Gastrocnemius medialis (tissue), 4 donors: ENCODE measurements around the gene CTIF. TPM values are rescaled to one million over a fixed set of nuclear protein-coding genes. Genes with fewer than 3 reads are reported as not detected.

Source experiments
- ATAC-seq, 2 donors: fragments of 150-250 bp; one replicate each; pipeline ENCODE4 v1.9.1; 2016
- DNase-seq, 2 donors: peaks; one replicate each; pipeline ENCODE4 v3.0.0-alpha.2; 2019
- H3K27ac ChIP-seq, 4 donors: fragments of 200-600 bp; sonication (generic); 1 replicate in 1 of 4; 2 replicates in 3 of 4; pipeline ENCODE4 v1.5.1; 2016 to 2018; ENCODE audit warnings: mild to moderate bottlenecking in 2 of 4, moderate library complexity in 1 of 4
- H3K27me3 ChIP-seq, 3 donors: fragments of 200-600 bp; sonication (generic) in 2 of 3; 1 replicate in 1 of 3; 2 replicates in 2 of 3; pipeline versions ENCODE4 v1.5.1 to v1.6.0; 2016 to 2019; ENCODE audit warnings: mild to moderate bottlenecking in 1 of 3, moderate library complexity in 1 of 3
- H3K36me3 ChIP-seq, 2 donors: fragments of 200-600 bp; sonication (generic) in 1 of 2; one replicate each; pipeline ENCODE4 v1.5.1; 2017 to 2018
- H3K4me1 ChIP-seq, 2 donors: fragments of 200-600 bp; sonication (generic) in 1 of 2; one replicate each; pipeline ENCODE4 v1.5.1; 2016 to 2017; ENCODE audit warnings: mild to moderate bottlenecking in 2 of 2
- H3K4me3 ChIP-seq, 4 donors: fragments of 200-600 bp; sonication (generic) in 3 of 4; 1 replicate in 1 of 4; 2 replicates in 3 of 4; pipeline ENCODE4 v1.5.1; 2016 to 2019; ENCODE audit warnings: mild to moderate bottlenecking in 2 of 4
- H3K9me3 ChIP-seq, 3 donors: fragments of 200-600 bp; sonication (generic) in 2 of 3; 1 replicate in 1 of 3; 2 replicates in 2 of 3; pipeline ENCODE4 v1.5.1; 2016 to 2019
- CTCF ChIP-seq, 5 experiments: fragments of 450-650 bp in 3 of 5; fragments of 200-600 bp in 2 of 5; sonication (generic) in 2 of 5; IDR thresholded peaks in 4 of 5; conservative IDR thresholded peaks in 1 of 5; 1 replicate in 4 of 5; 2 replicates in 1 of 5; pipeline ENCODE4 v1.5.1; 2016 to 2019; ENCODE audit warnings: antibody characterized with exemption in 5 of 5, mild to moderate bottlenecking in 3 of 5, moderate library complexity in 3 of 5
- POLR2A ChIP-seq, 2 donors: fragments of 450-650 bp; IDR thresholded peaks; one replicate each; pipeline ENCODE4 v1.6.1; 2017; ENCODE audit warnings: antibody characterized with exemption in 2 of 2, mild to moderate bottlenecking in 2 of 2, moderate library complexity in 2 of 2
- in situ Hi-C, 4 donors: fragments of 200-750 bp; cut with MboI; loops; one replicate each; pipeline versions ENCODE4 v1.15.0 to v1.8.0; 2017; ENCODE audit warnings: low sequenced_read_pairs in 4 of 4
- intact Hi-C: fragments of 100-400 bp; cut with DNase I; formaldehyde crosslinking; loops from one replicate; pipeline ENCODE4 v1.15.1; 2023; ENCODE audit warnings: low total_unique reads
- total RNA-seq, 4 donors: library from RNA; depleted of rRNA; stranded (reverse); fragments of >200 nt; gene quantifications; one replicate each; pipeline versions ENCODE4 v1.1.0 to v1.2.3, GENCODE V29; 2016

Gene CTIF
- total RNA-seq, 4 donors from 2014 or later, result 20.2 to 35.4 (median 23.1) TPM

- no peak overlapping the region for H3K4me3 ChIP-seq
- no peaks in the 10 kb centered on the region for H3K9me3 ChIP-seq
- in situ Hi-C loops (no loop called here), intact Hi-C loops (no loop called here)
- no peak overlapping the region for H3K27ac ChIP-seq
- H3K27me3 ChIP-seq, result no peaks in the 10 kb centered on the region
- no peaks in the 10 kb centered on the region for H3K36me3 ChIP-seq
- TF ChIP-seq CTCF (IDR thresholded peaks at IDR 0.05 in 4 of 5, conservative IDR thresholded peaks at IDR 0.05 in 1 of 5) (no peak), POLR2A (IDR thresholded peaks at IDR 0.05) (no peak)
- peaks cover 0 to 15% of the 10 kb centered on the region in 2 donors for H3K4me1 ChIP-seq
- ATAC-seq, result no peak
- no peak for DNase-seq
These were observed 36.4 kb downstream of the CTIF start for GRCh38 chr18:48575301-48575657.

GRCh38 chr18:48575658-48576456 is 37.0 kb downstream of the CTIF start:
- Histone ChIP-seq H3K27ac (no peak overlapping the region), H3K9me3 (no peaks in the 10 kb centered on the region), H3K36me3 (no peaks in the 10 kb centered on the region), H3K4me3 (no peak overlapping the region), H3K4me1 (peaks cover 0 to 15% of the 10 kb centered on the region in 2 donors), H3K27me3 (no peaks in the 10 kb centered on the region)
- in situ Hi-C loops, result no loop called here
- no peak for ATAC-seq
- intact Hi-C loops, result no loop called here
- TF ChIP-seq CTCF (IDR thresholded peaks at IDR 0.05 in 4 of 5, conservative IDR thresholded peaks at IDR 0.05 in 1 of 5) (no peak), POLR2A (IDR thresholded peaks at IDR 0.05) (no peak)
- DNase-seq, result no peak

GRCh38 chr18:48576457-48576771 is 37.6 kb downstream of the CTIF start:
- intact Hi-C loops (no loop called here), in situ Hi-C loops (no loop called here)
- H3K36me3 ChIP-seq, result no peaks in the 10 kb centered on the region
- no peak overlapping the region for H3K27ac ChIP-seq
- DNase-seq, result no peak
- no peak for ATAC-seq
- no peaks in the 10 kb centered on the region for H3K9me3 ChIP-seq
- TF ChIP-seq CTCF (IDR thresholded peaks at IDR 0.05 in 4 of 5, conservative IDR thresholded peaks at IDR 0.05 in 1 of 5), result no peak
- no peak for TF ChIP-seq POLR2A (IDR thresholded peaks at IDR 0.05)
- no peaks in the 10 kb centered on the region for H3K27me3 ChIP-seq
- H3K4me1 ChIP-seq, result peaks cover 0 to 17% of the 10 kb centered on the region in 2 donors
- H3K4me3 ChIP-seq, result no peak overlapping the region

- Histone ChIP-seq H3K9me3 (no peaks in the 10 kb centered on the region), H3K27me3 (no peaks in the 10 kb centered on the region), H3K4me3 (no peak overlapping the region), H3K27ac (no peak overlapping the region), H3K36me3 (no peaks in the 10 kb centered on the region), H3K4me1 (peaks cover 0 to 9% of the 10 kb centered on the region in 2 donors)
- ATAC-seq, result no peak
- no peak for TF ChIP-seq POLR2A (IDR thresholded peaks at IDR 0.05)
- no peak for TF ChIP-seq CTCF (IDR thresholded peaks at IDR 0.05 in 4 of 5, conservative IDR thresholded peaks at IDR 0.05 in 1 of 5)
- intact Hi-C loops (no loop called here), in situ Hi-C loops (no loop called here)
- DNase-seq, result no peak
These were observed 38.8 kb downstream of the CTIF start for GRCh38 chr18:48577478-48578190.
